Stomach (tissue), 4 donors: ENCODE results near the gene NR3C1.

ENCODE experiments used
- CTCF ChIP-seq, 7 experiments: fragments of 450-650 bp in 4 of 7; fragments of 200-600 bp in 3 of 7; sonication (generic) in 3 of 7; IDR thresholded peaks; one replicate each; pipeline ENCODE4 v1.5.1; 2016 to 2019; ENCODE audit warnings: antibody characterized with exemption in 7 of 7, control low read depth in 2 of 7, mild to moderate bottlenecking in 1 of 7
- EP300 ChIP-seq: sonication (generic); formaldehyde crosslinking; IDR thresholded peaks from one replicate; pipeline ENCODE4 v1.6.1; 2017; ENCODE audit warnings: antibody characterized with exemption
- POLR2A ChIP-seq, 4 donors: fragments of 450-650 bp; IDR thresholded peaks; one replicate each; pipeline ENCODE4 v1.6.1; 2016; ENCODE audit warnings: antibody characterized with exemption in 4 of 4, control low read depth in 2 of 4, mild to moderate bottlenecking in 1 of 4, moderate library complexity in 1 of 4
- POLR2AphosphoS5 ChIP-seq, 3 donors: sonication (generic); formaldehyde crosslinking; IDR thresholded peaks; one replicate each; pipeline ENCODE4 v1.6.1; 2016; ENCODE audit warnings: antibody characterized with exemption in 3 of 3

- no peak for TF ChIP-seq POLR2A (IDR thresholded peaks at IDR 0.05)
- TF ChIP-seq POLR2AphosphoS5 (IDR thresholded peaks at IDR 0.05): no peak
- TF ChIP-seq CTCF (IDR thresholded peaks at IDR 0.05): no peak
- TF ChIP-seq EP300: no peak
Measured at GRCh38 chr5:143362664-143363227, 40.7 kb downstream of the NR3C1 start.
